Inferior parietal cortex (tissue), 1 donor: ENCODE results near the gene RFFL.

Experiments
- DNase-seq: peaks from one replicate; pipeline ENCODE4 v3.0.0-alpha.2; 2016; ENCODE audit errors: extremely low spot score

The RFFL gene

DNA sequence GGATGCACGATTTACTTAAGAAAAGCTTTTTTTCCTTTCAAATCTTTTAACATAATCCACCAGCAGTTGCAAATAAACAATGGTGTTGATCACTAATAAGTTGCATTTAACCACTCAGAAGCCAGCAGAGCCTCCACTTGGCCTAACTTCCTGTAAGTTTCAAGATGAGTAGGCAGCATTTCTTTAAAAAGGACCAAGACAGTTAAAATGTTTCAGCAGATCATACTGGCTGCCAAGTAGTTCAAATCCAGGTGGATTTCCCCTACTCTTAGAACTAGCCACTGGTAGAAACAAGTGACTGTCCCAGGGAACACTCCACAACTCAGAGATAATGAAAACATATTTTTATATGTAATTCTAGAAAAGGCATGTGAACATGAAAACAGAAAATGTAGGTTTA is 17.0 kb upstream of the RFFL start:
- no peak for DNase-seq

DNA sequence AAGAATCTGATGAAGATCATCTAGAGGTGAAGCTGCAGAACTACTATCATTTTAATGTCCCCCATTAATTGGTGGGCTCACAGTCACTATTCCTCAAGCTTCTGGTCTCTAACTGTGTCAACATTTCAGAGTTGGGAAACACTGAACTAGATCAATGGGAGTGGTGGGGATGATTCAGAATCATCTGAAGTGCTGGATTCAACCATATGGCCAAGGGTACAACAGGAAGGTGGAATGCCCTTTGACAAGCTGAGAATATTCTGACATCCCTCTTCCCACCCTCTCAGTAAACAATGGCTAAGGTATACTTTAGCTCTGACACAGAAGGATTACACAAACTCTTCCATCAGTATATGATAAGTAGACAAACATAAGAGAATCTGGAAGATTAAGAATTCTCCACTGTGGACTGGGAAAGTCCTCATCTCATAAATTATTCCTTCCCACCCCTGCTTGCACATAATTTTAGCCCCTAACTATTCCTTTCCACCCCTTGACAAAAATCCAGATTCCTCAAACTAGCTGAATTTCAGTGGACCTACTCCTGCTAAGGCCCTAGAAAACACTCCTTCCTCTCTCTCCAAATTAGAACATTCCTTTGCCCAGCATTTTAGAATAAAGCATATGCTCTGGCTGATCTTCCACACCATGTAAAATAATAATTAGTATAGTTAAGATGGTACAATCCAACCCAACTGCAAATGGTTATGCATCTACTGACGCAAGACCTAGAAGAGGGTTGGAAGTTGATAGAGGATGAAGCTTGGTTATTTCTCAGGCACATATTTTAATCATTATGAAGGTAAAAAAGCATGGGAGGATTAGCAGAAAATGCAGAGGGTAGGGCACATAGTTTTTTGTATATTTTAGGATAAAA is 16.3 kb upstream of the RFFL start:
- no peak for DNase-seq

DNA sequence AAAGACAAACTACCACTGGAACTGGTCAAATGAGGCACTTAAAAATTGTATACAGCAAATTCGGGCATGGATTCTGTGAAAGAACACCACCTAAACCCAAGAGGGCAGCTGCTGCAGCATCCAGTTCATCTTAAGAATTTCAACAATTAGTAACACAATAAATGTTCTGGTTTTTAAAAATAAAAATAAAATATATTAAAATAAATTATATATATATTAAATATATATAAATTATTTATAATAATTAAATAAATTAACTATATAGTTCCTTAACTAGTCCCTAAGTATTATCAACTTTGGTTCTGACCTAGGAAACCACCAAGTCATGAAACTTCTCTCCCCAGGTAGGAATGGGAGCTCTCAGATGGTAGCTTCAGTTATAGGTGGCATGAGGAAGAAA is 13.4 kb upstream of the RFFL start:
- DNase-seq: no peak

DNA sequence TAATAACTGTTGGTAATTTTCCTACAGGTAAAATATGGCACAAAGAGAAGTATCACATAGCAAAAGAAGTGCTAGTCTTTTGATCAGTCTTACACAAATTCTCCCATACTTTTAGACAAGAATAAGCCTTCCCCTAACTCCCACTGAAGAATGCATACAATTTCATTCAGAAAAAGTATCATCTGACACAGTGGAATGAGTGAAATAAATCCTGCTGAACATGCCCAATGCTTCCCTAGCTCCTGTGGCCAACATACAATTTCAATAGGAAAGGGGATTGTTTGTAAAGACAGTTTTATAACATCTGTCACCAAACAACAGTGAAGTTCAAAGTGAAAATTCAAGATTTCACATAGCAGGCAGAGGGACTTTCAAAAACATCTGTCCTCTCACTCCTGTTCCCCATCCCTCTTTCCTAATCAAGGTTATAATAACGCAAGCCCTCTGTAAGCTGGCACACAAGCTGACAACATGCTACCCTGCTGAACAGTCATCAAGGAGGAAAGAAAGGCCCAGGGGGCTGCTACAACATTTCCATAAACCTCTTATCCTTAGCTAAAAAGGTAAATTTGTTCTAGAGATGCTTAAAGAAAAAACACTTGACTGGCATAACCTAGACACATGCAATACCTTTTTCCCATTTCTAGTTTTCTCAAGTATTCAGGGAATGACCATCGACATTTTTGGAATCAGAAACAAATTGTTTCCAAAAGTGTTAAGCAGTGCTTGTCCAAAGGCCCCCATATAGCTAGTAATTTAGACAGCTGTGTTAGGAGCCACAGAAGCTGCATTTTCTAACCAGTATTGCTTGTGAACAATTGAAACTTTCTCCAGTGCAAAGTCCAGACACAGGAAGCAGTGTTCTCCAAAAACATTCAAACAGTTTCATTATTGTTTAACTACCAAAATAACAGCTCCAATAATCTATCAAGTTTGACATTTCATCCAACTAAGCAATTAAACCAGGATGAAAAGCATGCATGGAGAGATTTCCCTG is 11.5 kb upstream of the RFFL start:
- DNase-seq: no peak

DNA sequence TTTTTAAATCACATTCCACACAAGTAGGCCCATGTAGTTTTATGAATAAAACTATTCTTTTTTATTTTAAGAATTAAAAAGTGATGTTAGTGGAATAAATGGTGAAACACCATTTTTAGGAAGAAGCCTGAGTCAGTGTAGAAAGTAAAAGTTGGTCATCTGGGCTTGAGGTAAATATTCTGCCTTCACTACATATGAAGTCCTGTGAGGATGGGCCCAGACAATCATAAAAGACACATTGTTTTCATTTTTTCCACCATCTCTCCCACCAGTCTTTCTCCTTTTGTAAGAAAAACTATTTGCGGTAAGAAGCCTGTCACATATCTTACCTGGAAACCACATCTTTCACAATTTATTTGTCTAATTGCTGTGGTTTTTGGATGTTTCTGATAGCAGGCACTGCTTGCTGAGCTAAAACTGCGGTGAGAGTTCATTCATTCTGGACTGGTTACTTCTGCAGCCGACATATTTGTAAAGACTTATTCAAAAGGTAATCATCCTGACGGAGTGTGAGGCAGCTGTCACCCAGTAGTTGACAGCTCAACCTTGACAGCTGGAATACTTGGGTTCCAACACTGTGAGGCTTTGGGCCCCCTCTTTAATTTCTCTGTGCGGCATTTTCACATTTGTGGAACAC is 10.6 kb upstream of the RFFL start:
- DNase-seq: no peak

DNA sequence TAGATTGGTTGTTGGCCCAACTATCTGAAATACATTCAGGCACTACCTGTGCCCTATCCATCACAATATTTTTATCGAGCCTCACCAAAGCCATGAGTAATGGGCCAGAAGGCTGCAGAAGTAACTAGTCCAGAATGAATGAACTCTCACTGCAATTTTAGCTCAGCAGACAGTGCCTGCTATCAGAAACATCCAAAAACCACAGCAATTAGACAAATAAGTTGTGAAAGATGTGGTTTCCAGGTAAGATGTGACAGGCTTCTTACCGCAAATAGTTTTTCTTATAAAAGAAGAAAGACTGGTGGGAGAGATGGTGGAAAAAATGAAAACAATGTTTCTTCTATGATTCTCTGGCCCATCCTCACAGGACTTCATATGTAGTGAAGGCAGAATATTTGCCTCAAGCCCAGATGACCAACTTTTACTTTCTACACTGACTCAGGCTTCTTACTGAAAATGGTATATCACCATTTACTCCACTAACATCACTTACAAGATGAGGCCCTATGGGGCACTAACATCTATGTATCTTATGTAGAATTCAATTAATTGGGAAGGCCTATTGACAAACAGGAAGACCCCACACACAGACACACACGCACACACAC is 9.8 kb upstream of the RFFL start:
- DNase-seq: no peak

DNA sequence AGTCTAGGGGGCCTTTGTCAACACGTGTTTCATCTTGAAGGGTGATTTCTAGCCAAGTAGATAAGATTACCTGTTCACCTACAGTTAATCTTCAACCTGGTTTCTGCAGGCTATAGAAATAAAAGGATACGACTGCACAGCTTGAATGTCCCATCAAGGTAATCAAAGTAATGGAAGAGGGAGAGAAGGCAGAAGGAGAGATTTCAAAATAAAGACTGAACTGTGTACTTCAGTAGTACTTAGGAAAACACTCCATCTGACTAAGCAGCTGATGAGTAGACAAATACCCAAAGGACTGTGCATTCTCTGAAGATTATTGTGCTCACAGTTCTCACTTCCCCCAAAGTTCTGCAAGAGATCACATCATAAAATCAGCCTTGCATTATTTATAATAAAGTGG is 5.8 kb upstream of the RFFL start:
- DNase-seq: no peak

DNA sequence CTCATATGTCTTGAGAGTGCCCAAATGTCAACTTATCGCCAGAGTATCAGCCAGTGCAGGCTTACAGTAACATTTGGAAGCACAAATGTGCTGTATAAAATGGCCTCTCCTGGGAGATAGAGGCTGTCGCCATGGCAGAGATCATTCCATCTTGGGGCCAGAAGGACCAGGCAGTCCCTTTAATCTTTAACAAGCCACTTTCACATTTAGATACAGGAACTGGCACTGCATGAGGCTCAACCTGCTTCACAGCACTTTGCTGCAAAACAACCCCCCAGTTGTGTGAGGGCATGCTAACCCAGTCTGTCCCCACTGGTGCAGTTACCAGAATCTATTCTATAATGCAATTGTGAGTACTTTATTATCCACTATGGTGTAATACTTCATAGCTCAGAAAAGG is 4.7 kb upstream of the RFFL start:
- peak; percentile 2 for DNase-seq

DNA sequence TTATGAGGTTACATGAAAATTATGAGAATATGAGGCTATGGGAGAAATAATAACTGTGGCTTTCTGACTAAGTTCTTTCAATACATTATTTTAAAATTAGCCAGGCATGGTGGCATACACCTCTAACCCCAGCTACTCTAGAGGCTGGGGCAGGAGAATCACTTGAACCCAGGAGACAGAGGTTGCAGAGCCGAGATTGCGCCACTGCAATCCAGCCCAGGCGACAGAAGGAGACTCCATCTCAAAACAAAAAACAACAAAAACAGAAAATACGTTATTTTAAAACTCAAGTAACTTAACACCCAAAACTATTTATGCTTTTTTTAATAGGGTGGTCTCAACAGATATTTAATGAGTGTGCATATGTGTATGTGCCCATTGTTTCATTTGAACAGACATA is 2.4 kb upstream of the RFFL start:
- no peak for DNase-seq

DNA sequence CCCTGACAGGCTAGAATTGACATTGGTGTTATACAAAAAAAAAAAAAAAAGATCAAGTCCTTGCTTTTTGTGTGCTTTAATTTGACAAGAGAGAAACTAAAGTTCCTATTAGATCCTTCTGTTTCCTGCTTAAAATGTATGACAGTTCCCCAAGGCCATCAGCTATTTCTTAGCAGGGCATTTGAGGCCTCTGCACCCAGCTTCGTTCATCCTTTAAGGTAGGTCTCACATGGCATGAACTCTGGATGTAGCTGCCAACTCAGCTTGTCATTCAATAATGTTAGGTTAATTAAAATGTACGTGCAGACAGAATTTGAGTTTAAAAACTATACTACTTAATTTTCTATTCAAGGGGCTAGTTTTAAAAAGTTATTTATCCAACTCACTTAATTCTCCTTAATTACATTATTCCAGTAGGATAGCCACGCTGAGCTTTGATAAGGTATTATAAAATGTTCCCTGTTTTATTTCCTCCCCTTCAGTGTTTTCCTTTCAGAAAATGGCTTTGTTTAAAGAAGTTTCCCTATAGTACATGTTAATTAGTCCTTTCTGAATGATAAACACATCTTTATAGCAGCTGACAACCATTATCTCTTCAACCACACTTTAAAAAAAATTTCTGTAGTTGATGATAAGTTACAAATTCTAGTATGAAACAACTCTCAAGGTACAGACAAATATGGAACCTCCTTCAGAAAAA is 1.2 kb upstream of the RFFL start:
- peak; percentile 2 for DNase-seq

DNA sequence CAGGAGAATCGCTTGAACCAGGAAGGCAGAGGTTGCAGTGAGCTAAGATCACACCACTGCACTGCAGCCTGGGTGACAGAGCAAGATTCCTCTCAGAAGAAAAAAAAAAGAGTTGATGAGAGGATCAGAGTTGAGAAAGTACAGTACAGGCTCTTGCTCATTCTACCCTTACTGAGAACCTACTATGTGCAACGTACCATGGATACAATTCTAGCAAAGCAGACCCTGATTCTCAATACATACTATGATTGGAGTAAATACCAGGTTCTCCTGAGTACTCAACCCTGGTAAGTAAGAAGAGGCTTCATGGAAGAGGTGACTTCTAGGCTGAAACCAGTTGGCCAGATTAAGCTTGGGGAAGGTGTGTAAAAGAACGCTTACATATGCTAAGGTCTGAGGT is 1.2 kb downstream of the RFFL start:
- DNase-seq: no peak

DNA sequence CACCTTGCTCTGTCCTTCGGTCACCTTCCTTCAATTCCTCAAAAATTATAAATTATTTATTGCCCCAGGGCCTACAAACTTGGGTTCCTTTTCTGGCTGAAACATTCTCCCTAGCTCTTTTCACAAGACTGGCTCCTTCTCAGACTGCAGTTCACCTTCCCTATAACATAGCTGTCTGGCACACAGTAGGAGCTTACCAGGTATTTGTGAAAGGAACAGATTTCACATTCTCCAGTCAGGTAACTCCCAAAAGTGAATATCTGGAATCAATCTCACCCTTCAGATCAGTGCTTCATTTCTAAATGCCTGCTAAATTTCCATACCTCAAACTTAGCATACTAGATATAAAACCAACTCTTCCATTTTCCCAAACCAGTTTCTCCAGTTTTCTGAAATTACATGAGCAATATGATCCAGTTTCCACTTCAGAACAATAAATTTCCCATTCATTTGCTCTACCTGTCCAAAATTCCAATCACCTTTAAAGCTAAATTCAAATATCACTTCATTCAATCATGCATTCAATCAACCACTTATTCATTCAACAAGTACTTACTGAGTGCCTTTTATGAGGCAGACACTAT is 6.1 kb downstream of the RFFL start:
- DNase-seq: no peak

DNA sequence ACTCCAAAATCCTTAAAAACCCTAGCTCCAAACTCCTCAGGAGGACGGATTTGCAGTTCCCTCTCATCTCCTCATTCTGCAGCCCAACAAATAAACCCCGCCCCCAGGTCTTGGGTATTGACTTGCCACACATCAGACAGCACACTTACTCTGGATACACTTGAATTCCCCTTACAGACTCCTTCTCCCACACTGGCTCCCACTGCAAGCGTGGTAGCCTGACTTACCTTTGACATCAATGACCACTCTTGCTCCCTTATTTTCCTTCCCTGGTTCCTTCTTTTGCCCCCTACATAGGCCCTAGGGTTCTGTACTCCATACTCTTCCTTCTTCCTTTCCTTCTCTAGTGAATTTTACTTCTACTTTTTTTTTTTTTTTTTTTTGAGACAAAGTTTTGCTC is 7.5 kb downstream of the RFFL start:
- no peak for DNase-seq

DNA sequence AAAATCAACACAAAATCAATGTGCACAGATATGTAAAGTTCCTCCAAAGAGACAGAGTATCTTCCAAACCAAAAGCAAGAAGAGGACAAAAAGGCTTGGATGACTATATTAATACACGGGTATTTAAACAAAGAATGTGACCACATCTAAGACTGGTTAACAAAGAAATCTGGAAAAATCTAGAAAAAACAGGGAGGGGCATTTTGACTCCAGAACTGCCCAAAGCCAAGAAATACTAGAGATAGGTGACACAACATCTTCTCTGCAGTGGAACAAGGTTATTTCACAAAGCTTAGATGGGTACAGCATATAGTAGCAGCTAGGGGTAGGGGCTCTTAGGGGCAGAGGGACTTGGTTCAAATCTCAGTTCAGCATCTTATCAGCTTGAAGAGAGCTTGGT is 10.3 kb downstream of the RFFL start:
- DNase-seq: no peak

DNA sequence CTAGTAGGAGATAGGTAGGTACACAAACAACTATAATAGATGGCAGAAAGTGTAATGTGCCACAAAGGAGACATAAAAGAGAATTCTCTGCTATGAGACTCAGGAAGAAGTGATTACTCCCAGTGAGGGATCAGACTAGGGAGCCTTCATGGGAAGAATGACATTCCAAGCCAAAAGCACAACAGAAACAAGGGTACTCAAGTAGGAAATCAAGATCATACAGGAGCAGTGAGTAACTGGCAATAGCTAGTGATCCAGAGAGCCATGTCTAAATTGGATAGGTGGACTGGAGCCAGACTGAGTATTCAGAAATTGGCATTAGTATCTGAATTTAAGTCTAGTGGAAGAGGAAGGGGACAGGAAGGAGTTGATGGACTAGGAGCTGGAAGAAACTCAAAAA is 10.7 kb downstream of the RFFL start:
- no peak for DNase-seq

DNA sequence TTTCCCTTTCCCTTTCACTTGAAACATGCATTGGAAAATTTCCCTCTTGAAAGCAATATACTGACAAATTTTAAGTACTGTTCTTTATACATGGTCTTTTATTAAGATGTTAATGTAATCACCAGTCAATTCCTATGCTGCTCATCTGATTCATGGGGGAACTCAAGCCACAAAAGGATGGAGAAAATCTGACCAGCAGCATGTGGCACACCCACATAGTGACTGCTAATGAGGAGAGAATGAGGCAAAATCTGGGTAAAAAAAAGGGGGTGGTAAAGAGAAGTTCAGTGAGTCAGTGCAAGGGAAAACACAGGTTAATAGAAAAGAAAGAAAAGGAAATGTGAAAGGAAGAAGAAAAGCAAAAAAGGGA is 11.3 kb downstream of the RFFL start:
- DNase-seq: no peak

DNA sequence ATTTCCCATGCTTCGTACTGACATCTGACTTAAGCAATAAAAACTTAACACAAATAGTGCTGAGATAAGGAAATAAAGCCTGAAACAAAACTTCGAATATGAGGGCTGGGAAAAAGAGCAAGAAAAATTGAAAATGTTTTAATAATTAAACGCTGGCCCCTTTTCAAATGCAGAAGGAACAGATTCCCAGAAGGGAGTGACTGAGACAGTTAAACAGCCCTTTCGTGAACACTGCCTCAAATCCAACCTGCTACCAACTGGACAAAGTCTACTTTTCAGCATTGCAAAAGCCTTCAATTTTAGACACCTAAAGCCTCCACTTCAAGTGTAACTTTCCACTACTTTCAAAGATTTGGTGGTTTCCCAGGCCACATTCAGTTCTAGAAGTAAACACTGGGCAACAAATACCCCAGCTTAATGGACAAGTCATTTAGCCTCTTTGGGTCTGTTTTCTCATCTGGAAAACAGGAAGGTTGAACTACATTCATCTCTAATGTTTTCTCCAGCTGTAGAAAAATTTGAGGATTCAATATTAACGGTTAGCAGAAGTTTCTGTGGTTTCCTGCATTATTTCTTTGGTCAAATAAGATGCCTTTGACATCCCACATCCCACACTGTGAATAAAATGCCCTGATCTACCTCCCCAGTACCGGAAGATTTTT is 11.8 kb downstream of the RFFL start:
- DNase-seq: no peak

DNA sequence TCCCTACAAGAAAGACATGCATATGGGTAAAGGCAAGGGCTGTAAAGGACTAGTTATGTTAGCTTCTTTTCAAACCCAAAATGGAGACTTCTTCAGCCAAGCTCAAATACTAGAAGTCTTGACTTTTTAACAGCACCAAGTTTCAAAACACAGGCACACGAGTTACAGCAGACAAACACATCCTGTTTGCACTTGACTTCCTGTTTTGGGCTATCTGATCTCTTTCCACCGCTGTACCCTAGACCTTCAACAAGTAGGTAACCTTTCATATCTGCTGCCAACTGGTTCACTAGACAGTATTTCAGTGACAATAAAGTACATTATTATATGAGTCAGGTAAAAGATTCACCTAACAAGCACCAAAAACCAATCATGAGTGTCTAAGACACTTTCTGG is 12.3 kb downstream of the RFFL start:
- DNase-seq: no peak

DNA sequence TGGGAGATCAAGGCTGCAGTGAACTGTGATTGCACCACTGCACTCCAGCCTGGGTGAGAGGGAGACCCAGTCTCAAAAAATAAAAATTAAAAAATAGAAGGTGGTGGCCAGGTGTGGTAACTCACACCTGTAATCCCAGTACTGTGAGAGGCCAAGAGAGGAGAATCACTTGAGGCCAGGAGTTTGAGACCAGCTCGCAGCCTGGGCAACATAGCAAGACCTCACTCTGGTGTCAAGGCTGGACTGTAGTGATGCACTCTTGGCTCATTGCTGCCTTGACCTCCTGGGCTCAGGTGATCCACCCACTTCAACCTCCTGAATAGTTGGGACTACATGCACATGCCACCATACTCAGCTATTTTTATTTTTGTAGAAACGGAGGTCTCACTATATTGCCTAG is 13.3 kb downstream of the RFFL start:
- no peak for DNase-seq

DNA sequence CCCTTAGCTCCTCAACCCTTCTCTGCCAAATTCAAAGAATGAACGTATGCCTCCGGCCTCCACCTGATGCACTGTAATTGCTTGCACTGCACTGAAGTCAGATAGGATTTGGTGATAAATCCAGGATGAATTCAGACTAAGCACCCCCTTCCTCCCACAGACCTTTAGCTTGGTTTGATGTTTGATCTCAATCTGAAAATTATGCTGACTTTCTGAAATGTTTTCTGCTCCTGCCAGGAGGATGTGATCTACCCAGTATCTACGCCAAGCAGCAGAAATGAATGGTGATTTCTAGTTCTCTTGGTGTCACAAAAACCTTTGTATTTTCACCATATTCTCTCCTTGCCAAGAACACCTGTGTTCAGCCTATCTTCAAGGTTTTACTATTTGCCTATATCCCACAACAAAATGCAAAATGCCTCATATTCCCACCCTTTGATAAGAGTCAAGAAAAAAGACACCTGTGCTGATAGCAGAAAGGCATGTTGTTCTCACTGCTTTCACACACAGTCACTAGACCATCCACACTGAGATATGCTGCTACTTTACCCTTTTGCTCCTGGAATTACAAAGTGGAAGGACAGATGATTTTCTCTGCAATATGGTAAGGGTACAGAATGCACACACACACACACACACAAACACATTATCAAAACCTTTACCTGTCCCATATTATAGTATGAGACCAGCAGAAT is 14.7 kb downstream of the RFFL start:
- DNase-seq: no peak
